Measurements from ENCODE around the gene CNIH3.

Gene CNIH3

DNA sequence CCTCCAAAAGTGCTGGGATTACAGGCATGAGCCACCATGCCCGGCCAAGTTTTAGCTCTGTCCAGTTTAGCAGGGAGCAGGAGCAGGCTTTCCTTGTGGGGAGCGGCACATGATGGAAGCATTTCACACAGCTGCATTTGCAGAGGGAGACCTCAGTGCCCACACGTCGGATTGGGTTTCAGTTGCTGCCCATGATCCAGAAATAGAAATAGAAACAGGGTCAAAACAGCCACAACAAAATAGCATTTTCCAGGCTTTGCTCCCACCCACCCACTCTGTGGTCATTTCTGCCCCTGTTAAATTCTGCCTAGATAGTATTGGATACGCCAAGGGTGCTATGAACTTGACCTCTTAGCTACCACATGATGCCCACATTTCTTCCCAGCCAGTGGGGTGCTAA, 128.4 kb downstream of the CNIH3 start:
- no peak overlapping the region for H3K27ac ChIP-seq
- TF ChIP-seq CTCF (conservative IDR thresholded peaks at IDR 0.05) (no peak), ZFX (IDR thresholded peaks at IDR 0.05) (no peak)

DNA sequence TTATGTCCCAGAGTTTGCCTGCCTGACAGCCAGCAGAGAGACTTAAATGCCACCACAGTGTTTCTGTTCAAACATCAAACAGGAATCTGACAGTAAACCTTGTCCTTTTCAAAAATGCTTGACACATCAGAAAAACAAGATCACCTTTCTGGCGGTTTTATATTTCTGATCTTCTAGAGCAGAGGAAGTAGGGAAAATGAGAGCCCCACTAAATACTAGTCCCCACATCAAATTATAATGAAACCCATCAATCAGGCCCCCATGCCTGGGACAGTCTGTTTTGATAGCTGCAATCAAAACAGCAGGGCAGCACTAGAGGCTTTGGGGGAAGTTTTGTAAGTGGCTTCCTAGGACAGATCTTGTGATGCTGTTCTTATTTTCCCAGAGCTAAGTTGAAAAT, 129.3 kb downstream of the CNIH3 start:
- H3K27ac ChIP-seq, result no peak overlapping the region
- TF ChIP-seq ZFX (IDR thresholded peaks at IDR 0.05), result no peak
- no peak for TF ChIP-seq CTCF (conservative IDR thresholded peaks at IDR 0.05)

GRCh38 chr1:224745924-224746323, 129.8 kb downstream of the CNIH3 start:
- no peak for TF ChIP-seq CTCF (conservative IDR thresholded peaks at IDR 0.05)
- no peak for TF ChIP-seq ZFX (IDR thresholded peaks at IDR 0.05)
- H3K27ac ChIP-seq, result no peak overlapping the region

- no peak for TF ChIP-seq ZFX (IDR thresholded peaks at IDR 0.05)
- no peak for TF ChIP-seq CTCF (conservative IDR thresholded peaks at IDR 0.05)
- no peak overlapping the region for H3K27ac ChIP-seq
These were observed 131.5 kb downstream of the CNIH3 start for GRCh38 chr1:224747578-224747977.

GRCh38 chr1:224749916-224750315, 133.8 kb downstream of the CNIH3 start:
- no peak overlapping the region for H3K27ac ChIP-seq
- TF ChIP-seq ZFX (IDR thresholded peaks at IDR 0.05) (no peak), CTCF (conservative IDR thresholded peaks at IDR 0.05) (no peak)

DNA sequence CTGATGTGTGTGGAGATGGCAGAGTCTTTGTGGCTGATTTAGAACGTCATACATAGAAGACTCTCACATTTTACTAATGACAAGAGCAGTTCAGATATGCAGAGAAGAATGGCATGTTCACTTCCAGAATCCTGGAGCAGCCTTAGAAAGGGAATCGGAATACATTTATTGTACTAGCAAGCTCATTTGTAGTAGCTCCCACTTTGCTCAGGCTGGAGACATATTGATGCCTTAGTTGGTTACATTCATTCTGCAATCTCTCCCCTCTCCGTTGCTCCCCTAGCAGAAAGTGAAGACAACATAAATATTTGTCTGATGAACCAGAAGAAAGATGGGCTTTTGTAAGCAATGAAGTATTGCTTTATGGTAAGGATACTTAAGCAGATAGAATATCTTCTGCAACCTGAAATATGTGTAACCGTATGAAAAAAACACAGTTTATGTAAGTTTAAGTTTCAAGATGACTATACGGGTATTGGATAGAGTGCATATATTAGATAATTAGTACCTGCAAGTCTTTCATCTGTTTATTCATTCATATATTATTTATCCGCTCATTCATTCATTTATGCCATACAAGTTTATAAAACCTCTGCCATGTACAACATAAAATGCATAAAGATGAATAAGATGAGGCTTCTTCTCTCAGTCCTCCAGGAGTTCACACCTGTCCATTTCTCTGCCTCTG, 135.7 kb downstream of the CNIH3 start:
- TF ChIP-seq CTCF (conservative IDR thresholded peaks at IDR 0.05), result no peak
- TF ChIP-seq ZFX (IDR thresholded peaks at IDR 0.05), result no peak
- no peak overlapping the region for H3K27ac ChIP-seq

DNA sequence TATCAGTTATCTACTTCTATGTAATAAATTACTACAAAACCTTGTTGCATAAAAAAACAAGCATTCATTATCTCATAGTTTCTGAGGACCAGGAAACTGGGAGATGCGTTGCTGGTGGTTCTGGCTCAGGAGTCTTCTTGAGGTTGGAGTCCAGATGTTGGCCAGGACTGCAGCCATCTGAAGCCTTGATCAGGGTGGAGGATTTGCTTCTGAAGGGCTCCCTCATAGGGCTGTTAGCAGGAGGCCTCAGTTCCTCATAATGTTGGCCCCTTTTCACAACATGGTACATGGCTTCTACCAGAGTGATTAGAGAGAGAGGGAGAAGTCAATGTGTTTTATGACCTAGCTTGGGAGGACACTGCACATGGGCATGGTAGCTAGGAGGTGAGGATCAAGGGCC, 137.4 kb downstream of the CNIH3 start:
- H3K27ac ChIP-seq, result no peak overlapping the region
- no peak for TF ChIP-seq CTCF (conservative IDR thresholded peaks at IDR 0.05)
- TF ChIP-seq ZFX (IDR thresholded peaks at IDR 0.05), result no peak

Measured in C4-2B (cell line).